Activated T-cell treated with anti-CD3 and anti-CD28 coated beads, Interleukin-2, amount 50 U/mL, for 72 hours (primary cell): ENCODE measurements around the gene OTOA. TPM values are rescaled to one million over a fixed set of nuclear protein-coding genes. Genes with fewer than 3 reads are reported as not detected.
"Not testable (repeated sequence)": the region's sequence is repeated elsewhere in the genome, so short reads cannot be mapped to it uniquely, and the experiment has no call there.

Source experiments
- ATAC-seq, 2 donors: fragments of 150-1000 bp; cut with Tn5 transposase; replicated peaks in 1 of 2; 2 replicates each; pipeline ENCODE4 v1.10.0; 2021; ENCODE audit warnings: moderate library complexity in 2 of 2, mild to moderate bottlenecking in 1 of 2
- DNase-seq, 2 donors: peaks; one replicate each; pipeline ENCODE4 v3.0.0; 2021 to 2022; ENCODE audit warnings: mixed read lengths in 1 of 2
- H3K27ac Mint-ChIP-seq: one replicate; pipeline ENCODE4 v1.8.0; 2022; ENCODE audit warnings: mild to moderate bottlenecking, moderate library complexity, mixed read lengths
- H3K27me3 Mint-ChIP-seq: one replicate; pipeline ENCODE4 v1.8.0; 2022; ENCODE audit warnings: low read depth, mixed read lengths
- H3K36me3 Mint-ChIP-seq, 2 donors: one replicate each; pipeline ENCODE4 v1.8.0; 2022; ENCODE audit warnings: mixed read lengths in 2 of 2, mild to moderate bottlenecking in 1 of 2; ENCODE audit not compliant: insufficient read depth in 2 of 2
- H3K4me1 Mint-ChIP-seq: one replicate; pipeline ENCODE4 v1.8.0; 2022; ENCODE audit warnings: low read depth, mixed read lengths
- H3K4me3 Mint-ChIP-seq, 2 donors: one replicate each; pipeline ENCODE4 v1.8.0; 2022; ENCODE audit warnings: mild to moderate bottlenecking in 2 of 2, mixed read lengths in 2 of 2, moderate library complexity in 2 of 2
- H3K9me3 Mint-ChIP-seq, 2 donors: one replicate each; pipeline ENCODE4 v1.8.0; 2022; ENCODE audit warnings: mixed read lengths in 2 of 2
- total RNA-seq, 2 donors: library from RNA; stranded (reverse); gene quantifications; one replicate each; pipeline ENCODE4 v1.2.3, GENCODE V29; 2022

The OTOA gene
- total RNA-seq, 2 donors from 2014 or later = 0.43 to 0.58 TPM

- Mint-ChIP-seq H3K4me3 (no peak overlapping the region), H3K4me1 (peaks cover 13% of the 10 kb centered on the region), H3K27ac (no peak overlapping the region), H3K36me3 (peaks cover 0 to 2% of the 10 kb centered on the region in 2 donors), H3K9me3 (peaks cover 2 to 3% of the 10 kb centered on the region in 2 donors), H3K27me3 (peaks cover 11% of the 10 kb centered on the region)
- no peak for ATAC-seq
- DNase-seq = no peak
Measured at GRCh38 chr16:21720533-21720932, 56.8 kb downstream of the OTOA start.

DNA sequence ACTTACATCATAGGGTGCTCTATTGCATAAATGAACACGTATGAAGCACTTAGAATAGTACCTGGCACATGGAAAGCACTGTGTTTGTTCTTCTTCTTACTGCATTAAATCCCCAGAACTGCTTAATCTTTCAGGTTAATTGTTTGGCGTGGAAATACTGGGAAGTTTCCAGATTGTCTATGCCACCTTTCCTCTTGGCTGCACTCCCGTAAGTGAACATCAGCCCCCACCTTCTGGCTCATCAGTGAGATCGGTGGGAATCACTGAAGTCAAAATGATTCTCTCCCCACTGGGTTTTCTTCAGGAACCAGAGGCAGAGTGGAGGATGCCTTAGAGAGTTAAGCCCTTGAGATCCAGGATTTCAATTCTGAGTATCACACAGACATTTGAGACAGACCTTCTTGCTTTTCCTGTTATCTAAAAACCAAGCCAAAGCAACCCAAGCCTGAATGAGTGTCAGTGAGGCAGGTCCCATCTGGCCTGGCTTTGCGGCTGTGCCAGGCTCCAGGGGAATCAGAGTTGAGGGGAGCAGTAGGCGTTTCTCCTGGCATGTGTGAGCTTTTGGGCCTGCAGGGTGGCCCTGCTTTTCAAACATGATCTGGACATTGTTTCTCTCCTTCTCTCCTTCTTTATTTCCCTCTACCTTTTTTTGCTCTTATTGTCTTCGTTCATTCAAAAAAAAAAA is 59.1 kb downstream of the OTOA start:
- Mint-ChIP-seq H3K4me3 (no peak overlapping the region), H3K36me3 (peaks cover 0 to 2% of the 10 kb centered on the region in 2 donors), H3K9me3 (peaks cover 2 to 3% of the 10 kb centered on the region in 2 donors), H3K27ac (no peak overlapping the region), H3K4me1 (peaks cover 21% of the 10 kb centered on the region), H3K27me3 (peaks cover 26% of the 10 kb centered on the region)
- DNase-seq = no peak
- ATAC-seq = no peak

DNA sequence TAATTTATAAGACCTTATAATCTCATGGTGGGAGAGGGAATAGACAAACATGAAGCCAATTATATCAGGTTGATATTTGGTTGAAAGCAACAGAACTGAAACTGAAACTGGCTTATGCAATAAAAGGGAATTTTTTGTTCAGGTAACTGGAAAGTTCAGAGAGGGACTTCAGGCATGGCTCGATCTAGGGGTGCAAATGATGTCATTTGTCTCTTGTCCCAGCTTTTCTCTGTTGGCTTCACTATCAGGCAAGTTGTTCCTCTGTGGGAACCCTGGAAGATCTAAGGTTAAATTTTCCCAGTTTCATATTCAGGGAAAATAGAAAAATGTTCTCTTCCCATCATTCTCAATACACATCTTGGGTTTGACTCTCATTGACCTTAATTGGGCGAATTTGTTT is 59.8 kb downstream of the OTOA start:
- no peak overlapping the region for H3K27ac Mint-ChIP-seq
- H3K36me3 Mint-ChIP-seq = peaks cover 0 to 2% of the 10 kb centered on the region in 2 donors
- DNase-seq (no peak), ATAC-seq (no peak)
- H3K9me3 Mint-ChIP-seq = peaks cover 2 to 3% of the 10 kb centered on the region in 2 donors
- no peak overlapping the region for H3K4me3 Mint-ChIP-seq
- peaks cover 21% of the 10 kb centered on the region for H3K4me1 Mint-ChIP-seq
- peaks cover 31% of the 10 kb centered on the region for H3K27me3 Mint-ChIP-seq

DNA sequence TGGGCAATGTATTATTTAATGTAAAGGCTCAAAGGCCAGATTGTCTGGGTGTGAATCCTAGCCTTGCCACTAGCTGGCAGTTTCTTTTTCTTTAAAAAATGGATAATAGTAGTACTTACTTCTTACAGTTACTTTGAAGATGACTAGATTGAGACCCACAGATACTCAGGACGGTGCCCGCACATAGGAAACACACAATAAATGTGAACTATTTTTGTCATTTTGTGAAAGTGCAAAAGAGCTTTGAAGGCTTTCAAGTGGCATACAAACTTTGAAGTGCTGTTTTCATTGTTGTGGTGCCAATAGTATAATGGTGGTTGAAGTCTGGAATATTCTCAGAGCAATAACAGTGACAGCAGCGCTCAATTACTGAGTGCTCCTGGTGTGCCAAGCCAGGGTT is 63.6 kb downstream of the OTOA start:
- H3K27ac Mint-ChIP-seq = no peak overlapping the region
- ATAC-seq (peak; percentile 65 to 80), DNase-seq (peak in 1 of 2 donors; percentile 15)
- peaks cover 24% of the 10 kb centered on the region for H3K27me3 Mint-ChIP-seq
- peaks cover 2 to 3% of the 10 kb centered on the region in 2 donors for H3K9me3 Mint-ChIP-seq
- H3K4me3 Mint-ChIP-seq = no peak overlapping the region
- peaks cover 16% of the 10 kb centered on the region for H3K4me1 Mint-ChIP-seq
- peaks cover 0 to 2% of the 10 kb centered on the region in 2 donors for H3K36me3 Mint-ChIP-seq

- H3K4me3 Mint-ChIP-seq, H3K4me1 Mint-ChIP-seq, H3K27ac Mint-ChIP-seq, DNase-seq, H3K9me3 Mint-ChIP-seq, ATAC-seq, H3K36me3 Mint-ChIP-seq: not testable (repeated sequence)
- peaks cover 16% of the 10 kb centered on the region for H3K27me3 Mint-ChIP-seq
Measured at GRCh38 chr16:21731233-21731632, 67.5 kb downstream of the OTOA start.

DNA sequence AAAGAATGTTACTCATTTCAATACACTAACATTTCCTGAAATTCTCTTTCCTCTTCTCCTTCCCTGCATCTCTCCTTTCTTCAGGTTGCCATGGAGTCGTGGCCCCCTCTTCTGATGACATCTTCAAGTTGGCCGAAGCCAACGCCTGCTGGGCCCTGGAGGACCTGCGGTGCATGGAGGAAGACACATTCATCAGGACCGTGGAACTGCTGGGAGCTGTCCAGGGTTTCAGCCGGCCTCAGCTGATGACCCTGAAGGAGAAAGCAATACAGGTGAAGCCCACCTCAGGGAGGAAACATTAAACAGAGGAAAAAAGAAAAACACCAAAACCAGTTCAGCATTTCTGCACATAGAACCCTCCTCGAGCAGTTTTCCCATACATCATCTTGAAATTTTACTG is 76.9 kb downstream of the OTOA start:
- H3K36me3 Mint-ChIP-seq, H3K4me1 Mint-ChIP-seq, DNase-seq, H3K27ac Mint-ChIP-seq, H3K4me3 Mint-ChIP-seq, H3K9me3 Mint-ChIP-seq, H3K27me3 Mint-ChIP-seq, ATAC-seq: not testable (repeated sequence)

GRCh38 chr16:21756192-21757079 is 92.7 kb downstream of the OTOA start:
- H3K9me3 Mint-ChIP-seq, H3K27ac Mint-ChIP-seq, H3K4me1 Mint-ChIP-seq, H3K27me3 Mint-ChIP-seq, H3K36me3 Mint-ChIP-seq: not testable (repeated sequence)
- peak overlapping the region; percentile 10 to 51 for H3K4me3 Mint-ChIP-seq
- ATAC-seq (peak; percentile 79 to 93), DNase-seq (peak; percentile 34 to 41)

DNA sequence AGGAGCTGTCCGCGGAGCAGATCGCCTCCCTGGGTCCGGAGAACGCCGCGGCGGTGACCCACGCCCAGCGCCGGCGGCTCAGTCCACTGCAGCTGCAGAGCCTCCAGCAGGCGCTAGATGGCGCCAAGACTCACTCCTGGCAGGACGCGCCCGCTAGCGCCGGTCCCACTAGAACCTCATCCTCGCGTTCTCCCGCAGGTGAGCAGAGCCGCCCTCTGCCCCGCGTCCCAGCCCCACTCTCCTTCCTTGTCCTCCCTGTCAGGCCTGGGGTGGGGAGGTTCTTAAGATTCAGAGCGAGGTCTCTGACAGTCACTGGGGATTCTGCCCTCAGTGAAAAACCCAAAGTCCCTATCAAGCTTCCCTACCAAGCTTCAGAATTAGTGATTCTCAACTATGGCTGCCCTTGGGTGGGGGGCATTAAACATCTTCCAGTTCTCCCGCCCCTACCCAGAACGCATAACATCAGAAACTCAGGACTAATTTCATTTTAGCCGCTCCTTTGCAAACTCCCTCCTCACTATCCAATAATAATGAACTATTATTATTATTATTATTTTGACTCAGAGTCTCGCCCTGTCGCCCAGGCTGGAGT is 93.4 kb downstream of the OTOA start:
- H3K4me3 Mint-ChIP-seq, DNase-seq, H3K27me3 Mint-ChIP-seq, H3K4me1 Mint-ChIP-seq, H3K36me3 Mint-ChIP-seq, H3K27ac Mint-ChIP-seq, H3K9me3 Mint-ChIP-seq: not testable (repeated sequence)
- peak; percentile 71 to 87 for ATAC-seq

DNA sequence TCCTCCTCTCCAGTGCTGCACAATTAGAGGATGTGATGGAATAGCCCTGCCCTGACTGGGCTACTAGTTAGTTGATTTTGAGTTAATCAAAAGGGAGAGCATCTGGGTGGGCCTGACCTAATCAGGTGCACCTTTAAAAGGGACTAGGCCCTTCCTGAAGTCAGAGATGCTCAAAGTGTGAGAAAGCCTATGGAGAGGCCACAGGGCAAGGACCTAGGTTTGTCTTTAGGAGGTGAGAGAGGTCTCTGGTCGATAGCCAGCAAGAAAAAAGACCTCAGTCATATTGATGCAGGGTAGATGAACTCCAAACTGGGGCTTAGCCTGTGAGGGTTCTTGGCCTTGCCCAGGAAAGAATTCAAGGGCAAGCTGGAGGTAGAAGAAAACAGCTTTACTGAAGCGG is 104.5 kb downstream of the OTOA start:
- not testable (repeated sequence) for H3K36me3 Mint-ChIP-seq, H3K9me3 Mint-ChIP-seq, H3K4me1 Mint-ChIP-seq, H3K27ac Mint-ChIP-seq, DNase-seq, ATAC-seq, H3K4me3 Mint-ChIP-seq
- H3K27me3 Mint-ChIP-seq = peaks cover 10% of the 10 kb centered on the region

GRCh38 chr16:21768810-21769209 is 105.0 kb downstream of the OTOA start:
- H3K9me3 Mint-ChIP-seq, H3K36me3 Mint-ChIP-seq, H3K27me3 Mint-ChIP-seq, H3K4me1 Mint-ChIP-seq, ATAC-seq, H3K27ac Mint-ChIP-seq, DNase-seq, H3K4me3 Mint-ChIP-seq: not testable (repeated sequence)

- not testable (repeated sequence) for H3K27ac Mint-ChIP-seq, ATAC-seq, H3K9me3 Mint-ChIP-seq, H3K4me1 Mint-ChIP-seq, H3K36me3 Mint-ChIP-seq, DNase-seq, H3K4me3 Mint-ChIP-seq, H3K27me3 Mint-ChIP-seq
Measured at GRCh38 chr16:21769284-21769683, 105.5 kb downstream of the OTOA start.

DNA sequence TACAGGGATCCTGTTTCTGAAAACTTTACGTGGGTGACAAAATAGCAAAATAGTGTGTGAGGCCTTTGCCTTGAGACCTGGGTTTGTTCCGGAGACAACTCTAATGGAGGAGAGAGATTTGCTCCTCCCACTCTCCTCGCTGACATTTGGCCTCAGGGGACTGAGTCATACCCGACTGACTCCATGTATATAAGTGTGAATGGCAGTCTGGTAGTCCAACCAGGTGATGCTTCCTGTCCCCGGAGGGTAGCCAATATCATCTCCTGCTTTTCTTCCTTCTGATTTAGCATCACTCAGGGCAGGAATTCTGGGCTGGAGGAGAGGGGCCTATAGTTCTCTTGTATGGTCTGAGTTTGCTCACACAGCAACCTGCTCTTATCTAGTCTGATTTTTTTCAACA is 106.8 kb downstream of the OTOA start:
- not testable (repeated sequence) for H3K4me3 Mint-ChIP-seq, H3K27ac Mint-ChIP-seq, H3K9me3 Mint-ChIP-seq, H3K4me1 Mint-ChIP-seq, DNase-seq, H3K27me3 Mint-ChIP-seq, H3K36me3 Mint-ChIP-seq
- peak; percentile 45 to 52 for ATAC-seq

DNA sequence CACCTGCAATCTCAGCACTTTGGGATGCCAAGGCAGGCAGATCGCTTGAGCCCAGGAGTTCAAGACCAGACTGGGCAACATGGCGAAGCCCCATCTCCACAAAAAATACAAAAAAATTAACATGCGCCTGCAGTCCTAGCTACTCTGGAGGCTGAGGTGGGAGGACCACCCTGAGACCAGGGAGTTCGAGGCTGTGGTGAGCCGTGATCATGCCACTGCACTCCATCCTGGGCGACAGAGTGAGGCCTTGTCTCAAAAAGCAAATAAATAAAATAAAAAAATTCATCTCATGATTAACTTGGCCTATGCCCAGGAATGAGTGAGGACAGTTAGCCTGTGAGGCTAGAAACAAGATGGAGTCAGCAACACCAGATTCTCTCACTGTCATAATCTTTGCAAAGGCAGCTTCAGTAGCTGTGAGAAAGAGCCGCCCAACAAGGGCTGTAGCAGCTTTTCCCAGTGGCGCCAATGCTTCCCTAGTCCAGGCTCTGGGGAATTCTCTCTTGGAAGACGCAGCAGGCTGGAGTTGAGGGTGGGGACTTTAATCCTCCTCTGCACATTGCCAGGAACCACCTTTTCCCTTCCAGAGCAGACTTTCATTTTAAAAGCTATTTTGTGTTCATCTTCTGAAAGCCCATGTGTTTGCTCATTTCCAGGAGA is 108.9 kb downstream of the OTOA start:
- H3K27ac Mint-ChIP-seq, H3K4me1 Mint-ChIP-seq: not testable (repeated sequence)

More for the DNA sequence above, 108.9 kb downstream of the OTOA start:
- H3K27me3 Mint-ChIP-seq, H3K36me3 Mint-ChIP-seq, H3K9me3 Mint-ChIP-seq, ATAC-seq, DNase-seq, H3K4me3 Mint-ChIP-seq: not testable (repeated sequence)
